Erythroblast (primary cell): ENCODE measurements around the gene HUNK.

Source experiments
- GATA1 ChIP-seq: IDR thresholded peaks from 2 replicates; pipeline ENCODE4 v1.6.1; 2011; ENCODE audit warnings: low read depth, mild to moderate bottlenecking, control low read depth, low read length, moderate library complexity
- POLR2A ChIP-seq: IDR thresholded peaks from 2 replicates; pipeline ENCODE4 v1.6.1; 2011; ENCODE audit warnings: mild to moderate bottlenecking, low read length

- TF ChIP-seq POLR2A: no peak
- no peak for TF ChIP-seq GATA1
These were observed 45.5 kb downstream of the HUNK start for GRCh38 chr21:31918250-31918775.
